Type B pancreatic cell (in vitro differentiated cells): ENCODE results near the gene FN3K. TPM values are rescaled to one million over a fixed set of nuclear protein-coding genes. Genes with fewer than 3 reads are reported as not detected.
A peak's percentile ranks its signal among the peaks of the same experiment; 100 is the strongest.

ENCODE experiments used
- DNase-seq: peaks from one replicate; pipeline ENCODE4 v3.0.0; 2021; ENCODE audit warnings: mixed read lengths; ENCODE audit not compliant: unreplicated experiment; ENCODE audit errors: extremely low spot score
- H3K27ac Mint-ChIP-seq: 2 replicates; pipeline ENCODE4 v1.8.0; 2021; ENCODE audit warnings: mild to moderate bottlenecking, mixed read lengths
- H3K27me3 Mint-ChIP-seq: 2 replicates; pipeline ENCODE4 v1.8.0; 2021; ENCODE audit warnings: mixed read lengths
- H3K36me3 Mint-ChIP-seq: 2 replicates; pipeline ENCODE4 v1.8.0; 2021; ENCODE audit warnings: mixed read lengths
- H3K4me1 Mint-ChIP-seq: one replicate; pipeline ENCODE4 v1.8.0; 2021; ENCODE audit warnings: mixed read lengths; ENCODE audit not compliant: unreplicated experiment
- H3K4me3 Mint-ChIP-seq: 2 replicates; pipeline ENCODE4 v1.8.0; 2021; ENCODE audit warnings: mild to moderate bottlenecking, mixed read lengths
- H3K9me3 Mint-ChIP-seq: 2 replicates; pipeline ENCODE4 v1.8.0; 2021; ENCODE audit warnings: mixed read lengths
- total RNA-seq: library from RNA; stranded (reverse); gene quantifications from 2 replicates; pipeline ENCODE4 v1.2.1, GENCODE V29; 2021; ENCODE audit warnings: low replicate concordance
- TF ChIP-seq, protein P1 (sequence below): fragments of 200-600 bp; sonication (generic); conservative IDR thresholded peaks from 2 replicates; pipeline ENCODE4 v1.5.0; 2021; ENCODE audit warnings: antibody characterized with exemption, mild to moderate bottlenecking

Gene FN3K
- total RNA-seq, 1 donor from 2014 or later: 31.3 TPM

GRCh38 chr17:82754297-82755208, 19.1 kb downstream of the FN3K start:
- Mint-ChIP-seq H3K4me1 (peaks cover 24% of the 10 kb centered on the region), H3K27me3 (no peaks in the 10 kb centered on the region), H3K9me3 (no peaks in the 10 kb centered on the region), H3K4me3 (peak overlapping the region; percentile 93), H3K27ac (peak overlapping the region; percentile 94), H3K36me3 (peaks cover 9% of the 10 kb centered on the region)
- TF ChIP-seq, protein P1, sequence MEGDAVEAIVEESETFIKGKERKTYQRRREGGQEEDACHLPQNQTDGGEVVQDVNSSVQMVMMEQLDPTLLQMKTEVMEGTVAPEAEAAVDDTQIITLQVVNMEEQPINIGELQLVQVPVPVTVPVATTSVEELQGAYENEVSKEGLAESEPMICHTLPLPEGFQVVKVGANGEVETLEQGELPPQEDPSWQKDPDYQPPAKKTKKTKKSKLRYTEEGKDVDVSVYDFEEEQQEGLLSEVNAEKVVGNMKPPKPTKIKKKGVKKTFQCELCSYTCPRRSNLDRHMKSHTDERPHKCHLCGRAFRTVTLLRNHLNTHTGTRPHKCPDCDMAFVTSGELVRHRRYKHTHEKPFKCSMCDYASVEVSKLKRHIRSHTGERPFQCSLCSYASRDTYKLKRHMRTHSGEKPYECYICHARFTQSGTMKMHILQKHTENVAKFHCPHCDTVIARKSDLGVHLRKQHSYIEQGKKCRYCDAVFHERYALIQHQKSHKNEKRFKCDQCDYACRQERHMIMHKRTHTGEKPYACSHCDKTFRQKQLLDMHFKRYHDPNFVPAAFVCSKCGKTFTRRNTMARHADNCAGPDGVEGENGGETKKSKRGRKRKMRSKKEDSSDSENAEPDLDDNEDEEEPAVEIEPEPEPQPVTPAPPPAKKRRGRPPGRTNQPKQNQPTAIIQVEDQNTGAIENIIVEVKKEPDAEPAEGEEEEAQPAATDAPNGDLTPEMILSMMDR: no peak
- DNase-seq: no peak

DNA sequence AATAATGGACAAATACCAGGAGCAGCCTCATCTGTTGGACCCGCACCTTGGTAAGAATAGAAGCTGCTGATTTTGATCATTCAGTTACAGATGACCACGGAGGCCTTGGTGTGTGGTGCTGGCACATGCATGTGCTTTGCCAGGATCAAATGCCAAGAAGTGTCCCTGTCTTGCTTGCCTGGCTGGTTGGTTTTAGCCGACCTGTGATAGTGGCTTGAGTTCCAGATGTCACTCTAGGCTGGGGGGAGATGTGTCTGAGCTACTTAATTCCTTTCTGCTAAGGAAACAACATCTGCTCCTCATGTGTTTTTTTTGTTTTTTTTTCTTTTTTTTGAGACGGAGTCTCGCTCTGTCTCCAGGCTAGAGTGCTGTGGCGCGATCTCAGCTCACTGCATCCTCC, 20.8 kb downstream of the FN3K start:
- Mint-ChIP-seq H3K4me1 (peaks cover 24% of the 10 kb centered on the region), H3K27me3 (no peaks in the 10 kb centered on the region), H3K4me3 (no peak overlapping the region), H3K36me3 (peaks cover 16% of the 10 kb centered on the region), H3K9me3 (no peaks in the 10 kb centered on the region), H3K27ac (peak overlapping the region; percentile 94)
- TF ChIP-seq, protein P1: no peak
- DNase-seq: no peak

DNA sequence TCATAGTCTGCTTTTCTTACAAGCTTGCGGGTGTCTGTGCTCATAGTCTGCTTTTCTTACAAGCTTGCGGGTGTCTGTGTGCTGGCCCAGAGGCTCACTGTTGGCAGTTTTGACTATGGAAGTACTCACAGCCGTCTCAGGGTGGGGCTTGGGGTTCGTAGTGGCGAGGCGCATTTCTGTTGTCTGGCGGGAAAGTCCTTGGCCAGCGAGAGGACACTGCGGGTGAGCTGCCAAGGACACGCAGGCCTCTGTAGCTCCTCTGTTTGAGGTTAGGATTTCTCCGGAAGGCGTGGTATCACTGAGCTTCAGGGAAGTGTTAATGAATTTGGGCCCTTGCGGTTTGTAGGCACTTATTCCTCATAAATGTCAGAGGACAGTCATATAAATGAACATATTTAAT, 30.0 kb downstream of the FN3K start:
- Mint-ChIP-seq H3K36me3 (peaks cover 34% of the 10 kb centered on the region), H3K27me3 (no peaks in the 10 kb centered on the region), H3K27ac (no peak overlapping the region), H3K9me3 (no peaks in the 10 kb centered on the region), H3K4me1 (peaks cover 3% of the 10 kb centered on the region), H3K4me3 (no peak overlapping the region)
- TF ChIP-seq, protein P1: no peak
- DNase-seq: no peak

- peaks cover 32% of the 10 kb centered on the region for H3K36me3 Mint-ChIP-seq
- no peaks in the 10 kb centered on the region for H3K27me3 Mint-ChIP-seq
- DNase-seq: no peak
- no peak overlapping the region for H3K27ac Mint-ChIP-seq
- no peak overlapping the region for H3K4me3 Mint-ChIP-seq
- TF ChIP-seq, protein P1: peak; percentile 79
- H3K4me1 Mint-ChIP-seq: no peaks in the 10 kb centered on the region
- no peaks in the 10 kb centered on the region for H3K9me3 Mint-ChIP-seq
These were observed 31.8 kb downstream of the FN3K start for GRCh38 chr17:82767041-82767754.

- Mint-ChIP-seq H3K9me3 (no peaks in the 10 kb centered on the region), H3K27me3 (no peaks in the 10 kb centered on the region), H3K27ac (no peak overlapping the region), H3K36me3 (peaks cover 33% of the 10 kb centered on the region), H3K4me1 (peaks cover 2% of the 10 kb centered on the region), H3K4me3 (no peak overlapping the region)
- TF ChIP-seq, protein P1: no peak
- DNase-seq: no peak
These were observed 33.6 kb downstream of the FN3K start for GRCh38 chr17:82769041-82769440.
